8988T (cell line): Measurements from ENCODE around the gene RBM17.
"Not testable (repeated sequence)": the region's sequence is repeated elsewhere in the genome, so short reads cannot be mapped to it uniquely, and the experiment has no call there.

Experiments used
- DNase-seq: peaks from one replicate; pipeline ENCODE4 v3.0.0; 2011

Gene RBM17

GRCh38 chr10:6058682-6059475 lies 30.0 kb upstream of the RBM17 start:
- no peak for DNase-seq

DNA sequence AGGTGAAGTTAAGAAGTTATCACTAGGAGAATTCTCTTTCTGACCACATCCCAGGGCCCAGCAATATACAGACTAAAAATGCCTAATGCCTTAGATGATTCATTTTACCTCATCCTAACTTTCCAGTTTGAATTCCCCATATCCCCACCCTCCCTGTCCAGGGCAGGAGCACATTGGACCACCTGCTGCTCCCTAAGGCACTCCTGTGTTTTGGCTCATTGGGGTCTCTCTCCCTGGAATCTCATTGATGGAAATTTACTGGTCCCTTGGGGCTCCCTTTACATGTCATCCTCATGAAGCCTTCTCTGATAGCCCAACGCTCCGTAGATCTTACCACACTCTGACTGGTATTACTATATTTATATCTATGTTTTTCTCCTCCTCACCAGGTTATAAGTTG lies 29.3 kb upstream of the RBM17 start:
- no peak for DNase-seq

- no peak for DNase-seq
Observed at GRCh38 chr10:6061056-6061455, 27.8 kb upstream of the RBM17 start.

DNA sequence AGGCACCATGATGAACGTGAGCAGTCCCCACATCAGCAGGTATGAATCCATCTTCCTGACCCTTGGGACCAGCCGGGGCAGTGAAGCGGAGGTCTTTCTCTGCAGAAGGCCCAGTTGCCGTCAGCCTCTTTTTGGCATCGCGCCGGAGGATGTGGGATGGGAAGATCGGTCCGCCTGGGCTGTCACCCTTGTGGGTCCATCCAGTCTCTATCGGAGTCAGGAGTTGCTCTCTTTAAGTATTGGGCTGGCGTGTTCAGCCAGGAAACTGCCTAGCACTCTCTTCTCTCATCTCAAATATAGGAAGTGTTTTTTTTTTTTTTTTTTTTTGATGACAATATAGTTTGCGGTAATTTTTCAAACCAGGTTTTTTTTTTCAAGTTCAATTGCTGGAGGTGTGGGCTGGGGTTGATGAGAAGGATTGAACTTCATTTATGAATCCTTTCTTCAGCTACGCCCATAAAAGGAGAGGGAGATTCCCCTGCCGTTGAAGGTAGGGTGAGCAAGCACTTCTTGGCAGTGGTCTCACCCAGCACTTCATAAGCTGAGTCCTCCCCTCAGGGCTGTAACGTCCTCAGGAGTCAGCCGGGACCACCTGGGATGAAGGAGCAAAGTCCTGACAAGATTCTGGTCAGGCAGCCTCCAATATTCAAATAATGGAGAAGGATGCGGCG lies 26.6 kb upstream of the RBM17 start, which contains the start of gene IL2RA:
Gene IL2RA, minus strand, starts transcription at position 267 of the 671 bp plus-strand sequence. Its CDS starts 216 bp downstream, at position 51.
- DNase-seq, result no peak

GRCh38 chr10:6064119-6064518 lies 24.7 kb upstream of the RBM17 start:
- DNase-seq, result no peak

DNA sequence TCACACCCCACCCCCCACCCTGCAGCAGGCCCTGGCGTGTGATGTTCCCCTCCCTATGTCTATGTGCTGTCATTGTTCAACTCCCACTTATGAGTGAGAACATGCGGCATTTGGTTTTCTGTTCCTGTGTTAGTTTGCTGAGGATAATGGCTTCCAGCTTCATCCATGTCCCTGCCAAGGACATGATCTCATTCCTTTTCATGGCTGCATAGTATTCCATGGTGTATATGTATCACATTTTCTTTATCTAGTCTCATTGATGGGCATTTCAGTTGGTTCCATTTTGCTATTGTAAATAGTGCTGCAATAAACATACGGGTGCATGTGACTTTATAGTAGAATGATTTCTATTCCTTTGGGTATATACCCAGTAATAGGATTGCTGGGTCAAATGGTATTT lies 24.1 kb upstream of the RBM17 start:
- DNase-seq, result not testable (repeated sequence)

DNA sequence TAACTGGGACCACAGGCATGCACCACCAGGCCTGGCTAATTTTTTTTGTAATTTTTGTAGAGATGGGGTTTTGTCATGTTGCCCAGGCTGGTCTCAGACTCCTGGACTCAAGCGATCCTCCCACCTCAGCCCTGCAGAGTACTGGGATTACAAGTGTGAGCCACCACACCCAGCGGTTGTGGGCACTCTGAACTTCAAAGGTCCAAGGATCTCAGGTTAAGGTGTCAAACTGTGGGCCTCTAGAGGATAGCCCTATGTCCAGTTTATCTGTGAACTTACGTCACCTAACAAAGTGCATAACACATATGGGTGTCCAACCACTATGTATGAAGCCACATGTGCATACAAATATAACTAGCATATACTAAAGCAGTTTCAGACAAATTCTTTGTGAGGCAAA lies 23.4 kb upstream of the RBM17 start:
- no peak for DNase-seq

DNA sequence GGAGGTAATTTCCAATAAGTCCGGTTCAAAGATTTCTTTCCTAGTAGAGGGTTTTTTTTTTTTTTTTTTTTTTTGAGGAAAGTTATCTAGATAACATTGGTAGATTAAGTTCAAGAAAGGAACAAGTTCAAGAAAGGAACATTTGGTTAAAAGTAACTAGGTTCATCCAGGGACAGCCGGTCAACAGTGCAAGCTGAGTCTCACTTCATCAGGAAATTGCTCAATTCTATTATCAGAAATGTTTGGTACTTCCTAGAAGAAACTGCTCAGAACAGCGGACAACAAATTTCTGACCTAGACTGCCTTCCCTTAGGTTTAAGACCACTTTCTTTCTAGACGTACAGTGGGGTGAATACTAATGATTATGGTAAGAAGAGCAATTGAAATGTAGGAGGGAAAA lies 23.0 kb upstream of the RBM17 start:
- DNase-seq, result no peak

GRCh38 chr10:6067457-6067856 lies 21.4 kb upstream of the RBM17 start:
- DNase-seq, result no peak

- no peak for DNase-seq
Observed at GRCh38 chr10:6068006-6068405, 20.8 kb upstream of the RBM17 start.

- no peak for DNase-seq
Observed at GRCh38 chr10:6068422-6068821, 20.4 kb upstream of the RBM17 start.

DNA sequence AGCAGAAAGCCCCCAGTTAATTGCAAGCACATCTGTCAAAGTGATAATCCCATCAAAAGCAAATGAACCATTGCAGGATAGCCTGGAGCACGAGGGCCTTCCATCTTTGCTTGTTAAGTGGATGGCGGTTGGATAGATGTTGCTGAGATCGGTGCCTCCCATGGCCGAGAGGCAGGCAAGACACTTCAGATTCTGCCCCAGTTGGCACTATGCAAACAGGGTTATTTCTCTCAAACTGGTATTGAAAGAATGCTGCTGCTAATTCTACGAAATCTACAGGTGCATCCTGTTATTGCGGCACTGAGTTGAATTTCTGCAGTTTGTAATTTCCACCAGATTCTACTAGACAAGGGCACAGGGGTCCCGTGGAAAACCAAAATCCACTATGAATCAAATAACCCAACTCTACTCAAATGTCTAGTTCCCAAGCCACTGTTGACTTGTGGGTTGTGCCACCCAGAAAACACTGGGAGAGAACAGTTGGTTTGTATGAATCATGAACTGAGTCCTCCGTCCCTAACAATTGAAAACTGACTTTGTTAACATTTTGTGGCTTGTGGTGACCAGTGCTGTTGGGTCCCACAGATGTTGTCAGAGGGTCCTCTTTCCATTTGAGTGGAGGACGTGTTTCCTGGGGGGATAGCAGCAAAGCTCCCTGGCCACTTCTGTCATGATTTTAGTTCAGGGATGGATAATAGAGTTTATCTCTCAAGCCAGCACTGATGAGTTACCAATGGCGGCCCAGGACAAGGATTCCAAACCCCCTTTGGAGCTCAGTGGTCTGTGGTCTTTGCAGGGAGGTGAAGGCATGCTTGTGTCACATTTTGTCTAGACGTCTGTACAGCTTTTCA lies 19.5 kb upstream of the RBM17 start:
- DNase-seq, result no peak

DNA sequence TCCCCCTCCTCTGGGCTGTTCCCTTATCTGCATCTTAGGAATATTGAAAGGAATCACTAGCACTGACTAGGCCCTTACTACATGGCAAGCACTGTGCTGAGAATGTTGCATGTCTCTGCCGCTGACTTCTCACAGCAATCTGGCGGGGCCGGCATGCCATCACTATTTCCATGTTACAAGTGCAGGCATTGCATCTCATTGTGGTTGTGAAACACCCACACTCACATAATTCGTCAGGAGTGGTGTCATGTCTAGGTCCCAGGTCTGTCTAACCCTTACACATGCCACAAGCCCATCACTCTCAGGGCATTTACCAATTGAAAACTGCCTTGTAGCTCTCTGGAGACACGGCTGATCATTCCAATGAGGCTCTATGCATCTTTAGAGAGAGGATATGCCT lies 18.2 kb upstream of the RBM17 start:
- no peak for DNase-seq

- no peak for DNase-seq
Observed at GRCh38 chr10:6071181-6072175, 17.4 kb upstream of the RBM17 start.

GRCh38 chr10:6072215-6072934 lies 16.5 kb upstream of the RBM17 start:
- DNase-seq, result no peak

DNA sequence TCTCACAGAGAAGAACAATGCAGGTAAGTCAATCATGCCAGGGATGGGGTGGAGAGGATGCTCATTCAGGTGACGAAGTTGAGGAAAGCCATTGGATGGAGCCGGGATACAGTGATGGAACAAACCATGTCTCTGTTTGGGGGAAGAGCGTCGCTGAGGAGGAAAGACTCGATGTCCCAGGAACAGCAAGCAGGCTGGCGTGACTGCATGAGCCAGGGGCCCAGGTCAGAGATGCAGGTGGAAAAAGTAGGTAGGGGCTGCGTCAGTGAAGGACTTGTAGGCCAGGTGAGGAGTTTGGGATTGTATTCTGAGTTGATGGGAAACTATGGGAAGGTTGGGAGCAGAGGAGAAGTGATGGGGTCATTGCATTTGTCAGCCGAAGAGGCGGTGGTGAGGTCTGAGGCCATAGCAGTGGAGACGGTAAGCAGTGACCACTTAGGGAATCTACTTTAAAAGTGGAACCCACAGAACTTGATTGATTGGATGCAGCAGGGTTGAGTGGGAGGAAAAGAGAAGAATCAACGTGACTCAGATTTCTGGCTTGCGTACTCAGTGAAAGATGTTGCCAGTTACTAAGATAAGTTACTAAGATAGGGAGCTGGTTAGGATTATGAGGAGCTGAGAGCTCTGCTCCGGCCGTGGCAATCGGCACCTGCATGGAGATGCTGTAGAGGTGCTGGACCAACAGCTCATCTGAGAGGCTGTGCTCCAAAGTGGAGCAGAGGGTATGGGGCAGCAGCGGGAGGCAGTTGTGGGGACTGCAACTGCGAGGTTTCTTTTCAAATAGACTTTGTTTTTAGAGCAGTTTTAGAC lies 14.1 kb upstream of the RBM17 start:
- DNase-seq, result no peak

DNA sequence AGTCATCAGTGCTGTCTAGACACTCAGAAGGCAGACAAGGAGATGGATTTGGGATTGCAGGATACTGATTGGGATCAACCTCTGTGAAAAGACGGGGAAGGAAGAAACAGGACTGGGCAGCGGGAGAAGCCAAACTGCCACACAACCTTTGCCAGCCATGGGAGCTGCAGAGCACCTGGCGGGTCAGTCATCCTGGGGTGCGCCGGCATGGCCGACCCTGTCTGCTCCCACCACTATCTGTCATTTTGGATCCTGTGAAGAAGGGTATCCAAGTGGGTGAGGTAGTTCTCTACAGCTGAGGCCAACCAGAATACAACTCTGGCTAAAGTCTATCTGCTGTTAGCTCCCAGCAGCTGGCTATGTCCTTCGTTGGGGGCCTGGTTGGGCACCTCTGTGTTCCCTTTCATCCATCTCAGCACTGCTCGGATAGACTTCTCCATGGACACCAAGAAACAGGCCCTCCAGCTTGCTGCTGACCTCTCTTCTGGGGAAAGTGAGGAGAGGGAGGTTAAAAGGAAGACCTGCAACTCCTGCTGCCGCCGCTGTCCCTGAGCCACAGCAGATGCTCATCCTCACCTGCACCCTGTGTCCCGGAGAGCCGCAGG lies 11.7 kb upstream of the RBM17 start:
- DNase-seq, result no peak

GRCh38 chr10:6079044-6079443 lies 9.8 kb upstream of the RBM17 start:
- DNase-seq, result no peak

- no peak for DNase-seq
Observed at GRCh38 chr10:6080417-6080973, 8.3 kb upstream of the RBM17 start.
